Lower leg skin (tissue), 4 donors: ENCODE data around the gene COL3A1. TPM values are rescaled to one million over a fixed set of nuclear protein-coding genes. Genes with fewer than 3 reads are reported as not detected.

Experiments
- DNase-seq, 2 donors: peaks; one replicate each; pipeline ENCODE4 v3.0.0-alpha.2; 2019; ENCODE audit warnings: low spot score in 2 of 2
- H3K4me3 ChIP-seq: fragments of 200-600 bp; sonication (generic); 2 replicates; pipeline ENCODE4 v1.5.1; 2017; ENCODE audit warnings: mild to moderate bottlenecking, low read depth; ENCODE audit not compliant: poor library complexity, severe bottlenecking
- POLR2A ChIP-seq, 2 donors: fragments of 450-650 bp; IDR thresholded peaks; one replicate each; pipeline ENCODE4 v1.6.1; 2016 to 2017; ENCODE audit warnings: antibody characterized with exemption in 2 of 2, mild to moderate bottlenecking in 1 of 2, moderate library complexity in 1 of 2
- WGBS, 2 donors: methylation state at CpG; one replicate each; pipeline ENCODE4 v1.1.5; 2018; 5-methylcytosine and 5-hydroxymethylcytosine counted together
- intact Hi-C: fragments of 100-400 bp; cut with DNase I; formaldehyde crosslinking; loops from one replicate; pipeline ENCODE4 v1.15.0; 2023; ENCODE audit warnings: low total_unique reads
- total RNA-seq, 4 donors: library from RNA; depleted of rRNA; stranded (reverse); fragments of >200 nt; gene quantifications; one replicate each; pipeline ENCODE4 v1.1.0, GENCODE V29; 2016
- TF ChIP-seq, protein P1 (sequence below), 3 donors: fragments of 450-650 bp; IDR thresholded peaks; one replicate each; pipeline ENCODE4 v1.5.1; 2016; ENCODE audit warnings: antibody characterized with exemption in 3 of 3, mild to moderate bottlenecking in 3 of 3, moderate library complexity in 2 of 3

The COL3A1 gene
- total RNA-seq, 4 donors from 2014 or later = 16.7 to 142 (median 24.9) TPM

DNA sequence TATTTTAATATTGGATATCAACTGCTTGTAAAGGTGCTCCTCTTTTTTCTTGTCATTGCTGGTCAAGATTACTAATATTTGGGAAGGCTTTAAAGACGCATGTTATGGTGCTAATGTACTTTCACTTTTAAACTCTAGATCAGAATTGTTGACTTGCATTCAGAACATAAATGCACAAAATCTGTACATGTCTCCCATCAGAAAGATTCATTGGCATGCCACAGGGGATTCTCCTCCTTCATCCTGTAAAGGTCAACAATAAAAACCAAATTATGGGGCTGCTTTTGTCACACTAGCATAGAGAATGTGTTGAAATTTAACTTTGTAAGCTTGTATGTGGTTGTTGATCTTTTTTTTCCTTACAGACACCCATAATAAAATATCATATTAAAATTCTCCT, 38.2 kb downstream of the COL3A1 start:
- no peak for DNase-seq
- WGBS, 2 donors = 67 to 87% methylated on average over 1 of the region's 1 CpG
- intact Hi-C loops = no loop called here
- TF ChIP-seq, protein P1, sequence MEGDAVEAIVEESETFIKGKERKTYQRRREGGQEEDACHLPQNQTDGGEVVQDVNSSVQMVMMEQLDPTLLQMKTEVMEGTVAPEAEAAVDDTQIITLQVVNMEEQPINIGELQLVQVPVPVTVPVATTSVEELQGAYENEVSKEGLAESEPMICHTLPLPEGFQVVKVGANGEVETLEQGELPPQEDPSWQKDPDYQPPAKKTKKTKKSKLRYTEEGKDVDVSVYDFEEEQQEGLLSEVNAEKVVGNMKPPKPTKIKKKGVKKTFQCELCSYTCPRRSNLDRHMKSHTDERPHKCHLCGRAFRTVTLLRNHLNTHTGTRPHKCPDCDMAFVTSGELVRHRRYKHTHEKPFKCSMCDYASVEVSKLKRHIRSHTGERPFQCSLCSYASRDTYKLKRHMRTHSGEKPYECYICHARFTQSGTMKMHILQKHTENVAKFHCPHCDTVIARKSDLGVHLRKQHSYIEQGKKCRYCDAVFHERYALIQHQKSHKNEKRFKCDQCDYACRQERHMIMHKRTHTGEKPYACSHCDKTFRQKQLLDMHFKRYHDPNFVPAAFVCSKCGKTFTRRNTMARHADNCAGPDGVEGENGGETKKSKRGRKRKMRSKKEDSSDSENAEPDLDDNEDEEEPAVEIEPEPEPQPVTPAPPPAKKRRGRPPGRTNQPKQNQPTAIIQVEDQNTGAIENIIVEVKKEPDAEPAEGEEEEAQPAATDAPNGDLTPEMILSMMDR (IDR thresholded peaks at IDR 0.05) = no peak
- TF ChIP-seq POLR2A (IDR thresholded peaks at IDR 0.05) = no peak
- H3K4me3 ChIP-seq = no peak overlapping the region

DNA sequence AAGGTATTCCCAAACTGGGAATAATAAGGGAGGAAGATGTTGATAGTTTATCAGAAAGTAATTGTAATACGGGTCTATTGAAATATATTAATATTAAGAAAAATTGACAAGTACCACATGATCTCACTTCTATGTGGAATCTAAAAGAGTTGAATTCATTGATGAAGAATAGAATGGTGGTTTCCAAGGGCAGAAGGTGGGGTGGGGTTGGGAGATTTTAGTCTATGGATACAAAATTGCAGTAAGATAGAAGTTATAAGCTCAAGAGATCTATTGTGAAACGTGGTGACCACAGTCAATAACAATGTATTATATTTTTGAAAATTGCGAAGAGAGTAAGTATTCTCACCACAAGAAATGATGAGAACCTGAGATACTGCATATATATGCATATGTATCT, 38.9 kb downstream of the COL3A1 start:
- 77 to 80% methylated on average over 3 of the region's 3 CpGs for WGBS, 2 donors
- intact Hi-C loops = no loop called here
- H3K4me3 ChIP-seq = no peak overlapping the region
- TF ChIP-seq POLR2A (IDR thresholded peaks at IDR 0.05) = no peak
- no peak for DNase-seq

DNA sequence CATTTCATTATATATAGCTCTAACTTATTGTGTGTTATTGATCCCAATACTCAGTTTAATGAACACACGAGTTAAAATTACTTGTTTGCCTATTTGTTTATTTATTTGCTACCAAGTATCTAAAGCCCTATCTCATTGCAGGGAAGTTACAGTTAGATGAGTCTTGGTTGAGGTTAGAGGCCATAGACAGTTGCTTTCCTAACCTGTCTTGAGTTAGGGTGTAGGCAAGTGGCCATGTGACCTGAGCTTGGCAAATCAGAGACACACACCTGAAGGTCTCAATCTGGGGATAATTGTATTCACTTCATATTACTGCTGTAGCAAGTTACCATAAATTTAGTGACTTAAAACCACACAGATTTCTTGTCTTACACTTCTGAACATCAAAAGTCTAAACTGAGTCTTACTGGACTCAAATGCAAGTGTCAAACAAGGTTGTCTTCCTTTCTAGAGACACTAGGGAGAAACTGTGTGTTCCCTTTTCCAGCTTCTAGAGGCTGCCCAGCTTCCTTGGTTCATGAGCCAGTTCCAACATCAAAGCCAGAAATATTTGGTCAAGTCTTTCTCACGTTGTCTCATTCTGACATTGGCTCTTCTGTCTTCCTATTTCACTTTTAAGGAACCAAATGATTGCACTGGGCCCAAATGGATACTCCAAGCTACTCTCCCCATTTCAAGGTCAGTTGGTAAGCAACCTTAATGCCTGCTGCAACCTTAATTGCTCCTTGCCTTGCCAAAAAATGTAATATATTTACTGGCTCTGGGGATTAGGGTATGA, 39.7 kb downstream of the COL3A1 start:
- intact Hi-C loops = no loop called here
- H3K4me3 ChIP-seq = no peak overlapping the region
- 59 to 66% methylated on average over 2 of the region's 2 CpGs for WGBS, 2 donors
- TF ChIP-seq, protein P1 (IDR thresholded peaks at IDR 0.05) = no peak
- TF ChIP-seq POLR2A (IDR thresholded peaks at IDR 0.05) = no peak
- DNase-seq = no peak

DNA sequence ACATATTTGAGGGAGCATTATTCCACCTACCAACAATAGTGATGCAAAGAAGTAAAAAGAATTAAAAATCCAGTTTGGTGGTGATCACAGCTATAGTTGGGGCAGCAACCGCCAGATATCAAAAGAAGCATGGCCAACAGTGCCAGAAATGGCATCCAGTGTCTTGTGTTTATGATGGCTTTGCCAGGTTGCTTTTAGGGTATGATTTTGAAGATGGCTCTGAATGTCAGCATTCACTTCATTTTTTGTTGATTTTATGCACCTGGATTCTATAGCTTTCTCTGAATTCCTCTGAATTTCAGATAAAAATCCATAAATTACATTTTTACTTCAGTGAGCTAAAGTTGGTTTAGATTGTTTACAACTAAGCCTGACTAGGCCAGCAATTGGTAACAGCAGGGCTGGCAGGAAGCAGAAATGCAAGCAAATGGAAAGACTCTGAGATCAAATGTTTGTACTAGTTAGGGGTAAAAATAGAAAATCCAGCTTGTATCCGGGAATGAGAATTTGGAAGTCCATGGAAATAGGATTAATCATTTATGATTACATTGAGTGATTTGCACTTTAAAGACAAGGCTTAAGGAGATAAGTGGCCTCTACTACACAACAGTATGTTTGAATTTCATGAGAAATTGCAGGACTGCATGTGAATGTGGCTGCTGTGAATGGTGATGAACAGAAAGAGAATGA, 40.4 kb downstream of the COL3A1 start:
- TF ChIP-seq, protein P1 (IDR thresholded peaks at IDR 0.05) = no peak
- TF ChIP-seq POLR2A (IDR thresholded peaks at IDR 0.05) = no peak
- DNase-seq = no peak
- WGBS, 2 donors = 54 to 58% methylated on average over 2 of the region's 2 CpGs
- intact Hi-C loops = no loop called here
- H3K4me3 ChIP-seq = no peak overlapping the region

DNA sequence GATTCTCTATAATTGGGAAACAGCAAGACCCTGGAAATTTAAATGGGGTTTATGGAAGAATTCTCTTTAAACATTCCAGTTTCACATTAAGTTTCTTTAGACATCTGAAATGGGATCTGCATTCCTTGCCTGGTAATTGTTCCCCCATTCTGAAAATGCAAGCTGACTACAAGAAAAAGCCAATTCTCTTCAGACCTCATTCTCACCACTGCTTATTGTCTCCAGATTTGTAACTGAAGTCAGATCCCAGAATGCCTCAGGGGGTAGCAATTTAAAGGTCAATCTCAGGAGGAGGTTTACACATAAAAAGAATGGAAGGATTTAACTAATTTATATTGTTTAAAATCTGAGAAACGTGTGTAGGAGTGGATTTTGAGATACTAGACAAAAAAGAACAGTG, 41.2 kb downstream of the COL3A1 start:
- no peak for DNase-seq
- TF ChIP-seq POLR2A (IDR thresholded peaks at IDR 0.05) = no peak
- TF ChIP-seq, protein P1 (IDR thresholded peaks at IDR 0.05) = no peak
- no peak overlapping the region for H3K4me3 ChIP-seq
- intact Hi-C loops = no loop called here
- WGBS, 2 donors = 43 to 46% methylated on average over 1 of the region's 1 CpG

DNA sequence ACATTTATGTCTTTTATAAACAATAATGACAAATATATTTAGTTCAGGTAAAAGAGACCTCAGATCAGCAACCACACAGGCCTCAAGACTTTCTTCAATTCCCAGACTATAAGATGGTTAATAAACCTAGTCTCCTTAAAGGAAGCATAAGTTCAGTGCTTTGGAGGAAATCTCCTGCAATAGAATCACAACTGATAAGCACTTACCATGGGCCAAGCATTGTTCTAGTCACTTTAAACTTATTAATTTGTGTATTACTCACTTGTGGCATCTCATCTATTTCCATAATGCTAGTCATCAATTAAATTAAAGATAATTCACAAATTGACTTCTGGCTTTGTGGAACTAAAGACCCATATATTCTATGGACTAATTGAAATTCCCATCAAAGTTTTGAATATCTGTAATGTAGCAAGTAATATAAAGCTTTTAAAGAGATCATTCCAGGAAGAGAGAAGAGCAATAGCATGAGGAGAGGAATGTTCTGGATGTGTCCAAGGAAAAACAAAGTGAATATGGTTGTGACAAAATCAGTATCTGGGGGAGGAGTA, 42.2 kb downstream of the COL3A1 start:
- intact Hi-C loops = no loop called here

More for the DNA sequence above, 42.2 kb downstream of the COL3A1 start:
- no peak for DNase-seq
- TF ChIP-seq POLR2A (IDR thresholded peaks at IDR 0.05) = no peak
- TF ChIP-seq, protein P1 (IDR thresholded peaks at IDR 0.05) = no peak
- no peak overlapping the region for H3K4me3 ChIP-seq
